GM21786 (cell line): ENCODE data around the gene RPEL1.

ENCODE experiments used
- ATAC-seq: cut with Tn5 transposase; IDR thresholded peaks from one replicate; pipeline ENCODE4 v1.9.1; 2021; ENCODE audit not compliant: unreplicated experiment

RPEL1 gene

GRCh38 chr10:103278537-103278823 is 32.8 kb downstream of the RPEL1 start:
- ATAC-seq = no peak

- ATAC-seq = no peak
Measured at GRCh38 chr10:103278862-103279298, 33.2 kb downstream of the RPEL1 start.

- no peak for ATAC-seq
Measured at GRCh38 chr10:103280031-103280430, 34.3 kb downstream of the RPEL1 start.

GRCh38 chr10:103280506-103280905 is 34.8 kb downstream of the RPEL1 start:
- ATAC-seq = no peak

GRCh38 chr10:103281753-103282152 is 36.1 kb downstream of the RPEL1 start:
- ATAC-seq = no peak

GRCh38 chr10:103282961-103283360 is 37.3 kb downstream of the RPEL1 start:
- ATAC-seq = no peak

- ATAC-seq = no peak
Measured at GRCh38 chr10:103284170-103284569, 38.5 kb downstream of the RPEL1 start.

- no peak for ATAC-seq
Measured at GRCh38 chr10:103287992-103288391, 42.3 kb downstream of the RPEL1 start.

- no peak for ATAC-seq
Measured at GRCh38 chr10:103291588-103291987, 45.9 kb downstream of the RPEL1 start.

- ATAC-seq = no peak
Measured at GRCh38 chr10:103295374-103296015, 49.8 kb downstream of the RPEL1 start.
